Mesenteric fat pad (tissue), 1 donor: Measurements from ENCODE around the gene HLCS. TPM values are rescaled to one million over a fixed set of nuclear protein-coding genes. Genes with fewer than 3 reads are reported as not detected.

Experiments used
- DNase-seq: peaks from one replicate; pipeline ENCODE4 v3.0.0-alpha.2; 2020; ENCODE audit warnings: low spot score
- total RNA-seq: library from RNA; stranded (reverse); fragmentation: NEBNext Ultra II Directional; extraction: Animal tissue kit (Norgen Biotek cat#: 25700); gene quantifications from one replicate; pipeline ENCODE4 v1.2.1, GENCODE V29; 2021
- donor health status: DM: yes; HTN: yes; CAD: no.

Gene HLCS
- total RNA-seq, 1 donor from 2014 or later: 18.8 TPM

DNA sequence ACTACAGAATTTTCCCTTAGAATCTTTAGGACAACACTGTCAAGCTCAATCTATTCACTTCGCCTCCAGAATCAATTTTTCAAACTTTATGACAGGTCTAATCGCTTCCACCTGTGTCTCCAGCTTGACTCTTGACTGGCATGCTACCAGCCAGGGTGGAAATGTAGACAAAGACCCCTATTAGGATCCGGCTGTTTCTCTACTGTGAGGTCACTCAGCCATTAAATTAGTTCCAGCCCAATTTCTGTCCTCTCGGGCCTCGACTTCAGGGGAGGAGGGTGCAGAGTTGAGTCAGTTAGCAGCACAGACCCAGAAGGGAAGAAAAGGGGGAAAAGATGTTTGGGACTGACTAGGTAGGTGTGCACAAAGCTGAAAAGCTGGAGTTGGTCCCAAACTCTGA lies 78.5 kb downstream of the HLCS start:
- no peak for DNase-seq

DNA sequence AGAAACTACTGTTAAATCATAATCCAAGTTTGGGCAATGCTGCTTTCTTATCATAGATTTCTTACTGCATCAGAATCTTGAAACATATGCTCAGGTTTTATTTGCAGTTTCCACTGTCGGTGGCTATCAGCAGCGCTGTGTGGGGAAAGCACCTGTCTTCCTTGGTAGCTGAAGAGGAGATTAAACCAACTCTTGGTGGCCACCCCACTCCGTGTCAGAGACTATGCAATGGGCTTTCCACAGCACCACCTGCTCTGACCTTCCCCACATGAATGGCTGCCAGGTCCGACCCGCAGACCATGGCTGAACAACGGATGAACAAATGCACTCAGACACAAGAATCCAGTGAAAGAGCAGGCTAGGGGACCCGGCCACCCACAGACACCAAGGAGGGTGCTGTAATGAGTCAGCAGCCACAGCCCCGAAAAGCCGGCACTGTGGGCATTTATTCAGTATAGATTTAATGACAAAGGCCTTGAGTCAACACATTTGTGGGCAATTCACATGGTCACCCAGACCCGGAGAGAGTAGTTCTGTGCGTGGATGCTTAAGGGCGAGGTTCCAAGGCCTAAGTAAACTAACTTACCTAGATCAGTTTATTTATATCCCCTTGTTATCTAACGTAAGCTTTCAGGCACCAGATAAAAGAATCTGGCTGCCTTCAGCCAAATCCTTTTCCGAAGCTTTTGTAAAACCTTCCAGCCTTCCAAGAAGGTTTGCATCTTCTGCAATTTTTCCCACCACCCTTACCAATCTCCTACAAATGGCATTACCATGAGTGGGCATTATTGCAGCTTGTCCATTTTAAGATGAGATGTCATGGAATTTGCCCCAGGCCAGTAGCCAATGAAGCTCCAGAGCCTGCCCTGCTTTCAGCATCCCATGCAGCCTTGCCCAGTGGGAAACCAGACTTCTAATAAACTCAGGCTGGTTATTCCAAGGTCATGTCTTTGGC lies 82.7 kb downstream of the HLCS start:
- DNase-seq: no peak

DNA sequence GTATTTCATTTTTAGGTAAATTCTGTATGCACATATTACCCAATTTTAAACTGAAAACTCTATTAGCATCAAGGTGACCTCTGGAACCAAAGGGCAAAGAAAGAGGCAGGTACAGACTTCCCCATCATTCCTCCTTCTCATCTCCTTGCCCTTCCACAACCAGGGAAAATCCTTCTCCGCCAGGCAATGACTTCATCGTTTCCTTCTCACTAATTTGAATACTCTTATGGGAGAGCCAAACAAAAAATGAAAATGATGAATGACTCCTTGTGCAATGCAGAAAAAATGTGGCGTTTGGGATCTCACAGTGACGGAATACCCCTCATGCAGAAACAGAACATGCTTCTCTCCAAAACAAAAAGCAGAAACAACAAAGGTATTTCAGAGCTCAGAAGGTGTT lies 83.7 kb downstream of the HLCS start:
- DNase-seq: no peak

DNA sequence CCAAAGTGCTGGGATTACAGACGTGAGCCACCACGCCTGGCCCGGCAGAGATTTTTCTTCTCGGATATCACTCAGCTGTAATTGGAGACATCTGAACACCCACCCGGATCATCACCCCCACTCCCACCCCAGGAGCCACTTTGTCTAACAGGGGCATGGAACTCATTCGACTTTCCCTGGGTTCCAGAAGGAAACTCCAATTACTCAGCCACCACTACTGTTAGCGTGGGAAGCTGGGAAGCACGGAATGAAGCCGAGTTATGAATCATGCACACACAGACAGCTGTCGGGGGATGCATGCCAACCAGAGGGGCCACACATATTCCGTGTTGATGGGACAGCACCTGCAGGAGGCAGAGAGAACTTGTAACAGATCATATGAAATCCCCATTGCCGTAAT lies 85.2 kb downstream of the HLCS start:
- DNase-seq: no peak

DNA sequence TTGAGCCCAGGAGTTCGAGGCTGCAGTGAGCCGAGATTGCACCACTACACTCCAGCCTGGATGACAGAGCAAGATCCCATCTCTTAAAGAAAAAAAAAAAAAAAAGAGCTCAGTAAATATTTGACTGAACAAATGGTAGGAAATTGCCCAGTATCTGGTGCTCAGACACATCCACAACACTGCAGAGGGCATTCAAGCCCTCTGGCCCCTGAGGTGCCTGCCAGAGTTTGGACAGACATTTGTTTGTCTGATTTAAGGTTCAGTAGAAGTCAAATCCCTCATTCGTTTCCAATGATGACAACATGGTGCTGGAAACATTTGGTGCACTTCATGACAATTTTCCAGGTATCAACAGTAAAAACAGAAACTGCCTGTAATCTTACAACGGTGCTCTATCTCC lies 86.6 kb downstream of the HLCS start:
- DNase-seq: no peak

DNA sequence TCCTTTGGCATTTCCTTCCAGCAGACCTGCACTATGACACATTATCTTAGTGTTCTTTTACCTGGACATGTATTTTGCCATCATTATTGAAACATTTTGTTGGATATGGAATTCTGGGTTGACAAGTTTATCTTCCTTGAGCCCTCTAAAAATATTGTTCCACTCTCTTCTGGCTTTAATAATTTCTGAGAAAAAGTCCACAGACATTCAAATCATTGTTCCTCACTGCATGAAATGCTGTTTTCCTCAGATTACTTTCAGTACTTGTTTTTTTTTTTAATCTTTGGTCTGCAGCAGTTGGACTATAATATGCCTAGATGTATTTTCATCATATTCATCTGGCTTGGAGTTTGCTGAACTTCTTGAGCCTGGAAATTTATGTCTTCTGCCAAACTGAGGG lies 88.7 kb downstream of the HLCS start:
- DNase-seq: no peak

DNA sequence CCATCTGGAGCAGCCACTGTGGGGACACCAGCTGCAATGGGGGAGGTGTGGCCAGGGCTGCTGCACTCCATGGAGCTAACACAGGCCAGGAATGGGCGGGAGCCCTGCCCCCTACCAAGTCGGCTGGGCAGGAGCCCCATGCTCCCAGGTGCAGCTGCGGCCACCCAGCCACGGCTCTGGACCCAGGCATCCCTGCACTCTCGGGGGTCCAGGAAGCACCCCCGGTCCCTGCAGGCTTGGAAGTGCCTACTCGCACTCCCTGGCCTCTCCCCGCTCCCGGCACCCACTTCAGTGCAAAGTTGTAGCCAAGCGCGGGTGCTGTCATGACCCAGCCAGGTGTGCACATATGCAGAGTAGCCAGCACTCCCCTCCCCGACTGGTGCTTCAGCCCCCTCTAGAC lies 91.8 kb downstream of the HLCS start:
- DNase-seq: no peak

DNA sequence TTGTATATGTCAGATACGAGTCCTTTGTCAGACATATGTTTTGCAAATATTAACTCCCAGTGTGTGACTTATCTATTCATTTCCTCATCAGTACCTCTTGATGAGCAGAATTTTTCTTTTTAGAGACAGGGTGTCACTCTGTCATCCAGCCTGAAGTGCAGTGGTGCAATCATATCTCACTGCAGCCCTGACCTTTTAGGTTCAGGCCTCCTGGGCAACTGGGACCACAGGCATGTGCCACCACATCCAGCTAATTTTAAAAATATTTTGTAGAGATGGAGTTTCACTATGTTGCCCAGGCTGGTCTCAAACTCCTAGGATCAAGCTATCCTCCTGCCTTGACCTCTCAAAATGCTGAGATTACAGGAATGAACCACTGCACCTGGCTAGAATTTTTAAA lies 93.0 kb downstream of the HLCS start:
- DNase-seq: no peak

DNA sequence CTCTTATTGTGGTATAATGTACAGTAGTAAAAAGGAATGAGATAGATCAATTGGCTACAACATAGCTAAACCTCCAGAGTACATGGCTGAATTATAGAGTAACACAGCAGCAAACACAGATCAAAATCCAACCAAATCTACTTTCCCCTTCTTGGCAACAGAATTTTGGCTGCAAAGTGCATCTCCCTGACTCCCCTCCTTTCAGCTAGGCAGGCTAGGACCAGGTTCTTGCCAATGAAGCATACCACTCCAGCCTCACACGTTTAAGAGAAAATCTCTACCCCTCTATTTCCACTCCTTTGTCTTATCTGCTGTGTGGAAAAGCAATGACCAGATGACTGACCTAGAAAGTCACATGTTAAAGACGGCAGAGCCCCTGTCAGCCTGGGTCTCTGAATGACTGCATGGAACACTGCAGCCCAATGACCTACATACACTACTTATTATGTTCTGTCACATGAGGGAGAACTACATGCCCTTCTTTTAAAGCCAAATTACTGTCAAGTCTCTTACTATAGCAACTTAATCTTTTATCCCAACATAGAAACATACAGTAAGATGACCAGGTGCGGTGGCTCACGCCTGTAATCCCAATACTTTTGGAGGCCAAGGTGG lies 99.1 kb downstream of the HLCS start:
- DNase-seq: no peak

DNA sequence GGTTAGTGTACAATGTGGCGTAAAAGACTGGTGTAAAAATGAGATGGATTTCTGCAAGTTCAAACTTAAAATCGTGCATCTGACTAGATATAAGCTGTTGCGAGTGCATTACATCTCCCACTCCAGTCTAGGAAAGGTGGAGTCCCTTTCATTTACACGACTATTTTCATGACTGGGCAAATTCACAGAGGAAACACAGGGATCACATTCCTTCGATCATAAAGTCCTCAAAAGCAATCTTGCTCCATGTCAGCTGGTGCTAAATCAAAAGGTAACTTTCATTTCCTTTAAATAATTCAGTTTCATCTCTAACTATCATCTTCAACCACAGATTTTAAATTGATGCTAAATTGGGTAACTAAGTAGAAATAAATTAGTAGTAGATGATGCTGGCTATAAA lies 100.0 kb downstream of the HLCS start:
- DNase-seq: no peak

DNA sequence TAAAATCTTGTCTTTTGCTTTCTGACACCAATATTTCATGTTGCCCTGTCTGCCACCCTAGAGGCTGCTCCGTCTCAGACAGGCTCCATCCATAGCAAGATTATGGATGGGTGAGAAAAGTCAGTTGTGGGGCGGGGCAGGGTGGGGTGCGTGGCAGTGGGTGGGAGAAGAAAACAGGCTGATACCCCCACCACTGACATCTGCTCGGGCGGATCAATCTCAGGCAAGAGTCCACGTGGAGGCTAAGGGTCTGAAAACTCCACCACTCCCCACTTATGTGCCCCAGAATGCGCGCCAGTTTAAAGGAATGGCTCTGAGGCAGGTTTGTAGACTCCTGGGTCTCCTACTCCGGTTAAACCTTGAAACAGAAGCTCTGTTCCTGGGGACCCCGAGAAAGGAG lies 101.5 kb downstream of the HLCS start:
- DNase-seq: no peak

DNA sequence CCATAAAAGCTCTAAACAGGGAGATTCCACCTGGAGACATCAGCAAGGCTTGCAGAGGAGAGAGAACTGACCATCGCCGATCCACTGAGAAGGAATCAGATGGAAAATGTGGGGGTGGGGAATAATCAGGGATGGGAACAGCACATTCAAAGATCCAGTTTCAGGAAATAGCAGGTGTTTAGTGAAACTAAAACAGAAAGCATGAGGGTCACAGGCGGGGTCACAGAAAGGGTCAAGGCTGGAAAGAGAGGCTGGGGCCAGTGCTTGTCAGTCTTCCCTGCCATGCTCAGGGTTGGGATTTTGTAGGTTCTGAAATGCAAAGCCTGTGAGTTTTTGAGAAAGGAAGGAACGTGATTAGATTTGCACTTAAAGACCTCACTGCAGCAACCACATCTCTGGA lies 103.2 kb downstream of the HLCS start:
- no peak for DNase-seq

DNA sequence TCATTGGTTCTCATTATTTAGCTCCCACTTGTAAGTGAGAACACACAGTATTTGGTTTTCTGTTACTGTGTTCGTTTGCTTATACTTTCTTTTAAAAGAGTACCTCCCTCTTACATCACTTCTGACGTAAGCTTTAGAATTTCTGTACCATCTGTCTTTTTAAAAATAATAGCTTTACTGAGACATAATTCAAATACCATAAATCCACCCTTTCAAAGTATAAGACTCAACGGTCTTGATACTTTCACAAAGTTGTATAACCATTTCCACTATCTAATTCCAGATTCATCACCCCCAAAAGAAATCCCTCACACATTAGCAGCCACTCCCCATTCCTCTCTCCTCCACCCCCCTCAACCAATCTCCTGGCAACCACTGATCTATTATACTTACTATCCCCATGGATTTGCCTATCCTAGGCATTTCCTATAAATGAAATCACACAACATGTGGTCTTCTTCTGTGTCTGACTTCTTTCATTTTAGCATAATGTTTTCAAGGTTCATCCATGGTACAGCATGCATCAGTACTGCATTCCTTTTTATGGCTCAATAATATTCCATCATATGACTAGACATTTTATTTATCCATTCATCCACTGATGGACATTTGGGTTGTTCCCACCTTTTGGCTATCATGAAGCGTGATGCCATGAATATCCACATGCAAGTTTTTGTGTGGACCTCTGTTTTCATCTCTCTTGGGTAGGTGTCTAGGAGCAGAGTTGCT lies 104.7 kb downstream of the HLCS start:
- no peak for DNase-seq

DNA sequence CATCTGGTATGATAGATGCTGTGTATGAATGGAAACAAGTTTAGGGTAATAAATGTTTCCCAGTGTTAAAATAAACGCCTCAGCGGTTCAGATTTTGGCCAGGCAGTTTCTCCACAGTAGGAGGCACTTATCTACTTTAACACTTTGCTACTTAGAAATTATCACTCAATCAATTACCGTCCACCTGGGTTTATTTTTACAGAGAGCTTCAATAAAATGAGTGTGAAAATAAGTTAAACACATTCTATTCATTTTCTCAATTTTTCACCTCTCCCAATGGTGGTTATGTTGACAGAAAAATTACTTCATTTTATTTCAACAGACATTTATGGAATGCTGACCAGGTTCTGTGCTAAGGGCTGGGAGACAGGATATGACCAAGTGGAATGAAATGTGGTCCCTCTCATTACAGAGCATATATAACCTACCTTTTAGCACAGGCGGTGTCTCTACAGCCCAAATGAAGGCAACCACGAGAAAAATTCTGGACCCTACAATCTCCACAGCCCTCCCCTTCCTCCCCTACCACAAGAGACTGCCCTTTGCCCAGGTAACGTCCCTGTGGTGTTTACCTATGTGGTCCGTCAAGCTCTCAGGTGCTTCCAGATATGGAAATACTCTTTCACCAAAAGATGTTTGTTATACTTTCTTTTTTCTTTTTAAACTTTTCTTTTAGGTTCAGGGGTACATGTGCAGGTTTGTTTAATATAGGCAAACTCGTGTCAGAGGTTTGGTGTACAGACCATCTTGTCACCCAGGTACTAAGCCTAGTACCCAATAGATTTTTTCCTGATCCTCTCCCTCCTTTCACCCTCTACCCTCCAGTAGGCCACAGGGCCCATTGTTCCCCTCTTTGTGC lies 105.5 kb downstream of the HLCS start:
- DNase-seq: no peak

DNA sequence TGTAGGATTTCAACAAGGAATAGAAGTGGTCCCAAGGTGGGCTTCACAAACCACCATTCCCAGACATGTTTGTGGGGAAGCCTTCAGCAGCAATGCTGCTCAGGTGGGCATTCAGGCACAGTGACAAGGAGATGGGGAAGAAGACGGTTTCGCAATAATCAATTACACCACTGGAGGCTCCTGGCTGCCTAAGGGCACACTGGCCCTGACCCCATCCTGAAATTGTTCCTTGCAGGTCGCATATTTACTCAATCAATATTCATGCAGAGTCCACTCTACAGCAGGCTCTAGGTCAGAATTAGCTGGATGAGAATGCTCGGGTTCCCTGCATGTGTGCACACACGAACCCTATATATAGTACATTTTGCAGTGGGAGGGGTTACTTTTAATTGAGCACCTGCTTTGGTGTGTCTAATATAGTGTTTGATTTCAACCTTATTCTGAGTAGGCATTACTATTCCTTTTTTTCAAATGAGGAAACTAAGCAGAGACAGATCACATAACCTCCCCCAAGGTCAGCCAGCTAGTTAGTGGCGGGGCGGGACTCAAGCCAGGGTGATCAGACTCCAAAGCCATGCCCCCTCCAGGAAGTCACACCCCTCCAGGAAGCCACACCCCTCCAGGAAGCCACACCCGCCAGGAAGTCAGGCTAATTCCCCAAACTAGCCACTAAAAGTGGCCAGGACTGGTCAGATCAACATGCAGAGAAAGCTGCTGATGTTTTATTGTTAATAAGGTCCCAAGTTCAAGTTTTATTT lies 106.5 kb downstream of the HLCS start:
- no peak for DNase-seq

DNA sequence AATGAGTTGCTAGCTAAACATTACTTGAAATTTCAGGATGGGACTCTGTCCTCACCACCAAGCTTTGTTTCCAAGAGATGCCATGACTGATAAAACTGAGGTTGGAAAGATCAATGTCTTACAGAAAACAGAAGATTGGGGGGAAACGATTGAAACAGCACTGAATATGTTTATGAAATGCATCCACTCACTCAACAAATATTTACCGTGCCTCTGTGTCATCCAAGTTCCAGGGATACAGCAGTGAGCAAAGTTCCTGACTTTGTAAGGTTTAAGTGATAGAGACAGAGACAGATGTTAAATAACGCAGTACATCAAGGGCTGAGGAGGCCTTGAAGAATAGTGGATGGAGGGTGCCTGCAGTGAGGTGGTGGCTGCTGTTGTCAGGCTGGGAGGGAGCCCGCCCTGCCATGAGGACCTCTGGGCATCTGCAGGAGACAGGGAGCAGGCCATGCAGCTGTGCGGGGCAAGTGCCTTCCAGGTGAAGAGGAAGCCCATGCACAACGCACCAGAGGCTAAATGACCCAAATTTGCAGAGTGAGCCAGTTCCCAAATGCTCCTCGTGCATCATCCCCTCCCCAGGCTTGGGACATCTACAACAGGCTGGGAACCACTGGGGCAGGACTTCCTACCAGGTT lies 108.0 kb downstream of the HLCS start:
- DNase-seq: no peak

DNA sequence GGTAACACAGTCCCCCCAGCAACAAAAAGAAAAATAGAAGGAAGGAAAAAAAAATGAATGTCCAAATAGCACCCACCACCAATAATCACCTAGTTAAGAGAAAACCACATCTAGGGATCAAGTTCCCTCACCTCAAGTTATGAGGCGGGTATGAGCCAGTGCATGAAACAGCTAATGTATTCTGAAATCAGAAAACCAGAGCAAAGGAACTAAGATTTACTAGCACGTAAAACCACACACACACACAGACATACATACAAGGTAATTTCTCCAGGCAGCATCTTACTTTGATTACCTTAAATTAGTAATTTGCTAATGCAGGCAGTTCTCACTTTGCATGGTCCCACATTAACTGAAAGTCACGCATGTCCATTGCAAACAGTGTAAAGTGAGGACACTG lies 109.8 kb downstream of the HLCS start:
- DNase-seq: no peak

DNA sequence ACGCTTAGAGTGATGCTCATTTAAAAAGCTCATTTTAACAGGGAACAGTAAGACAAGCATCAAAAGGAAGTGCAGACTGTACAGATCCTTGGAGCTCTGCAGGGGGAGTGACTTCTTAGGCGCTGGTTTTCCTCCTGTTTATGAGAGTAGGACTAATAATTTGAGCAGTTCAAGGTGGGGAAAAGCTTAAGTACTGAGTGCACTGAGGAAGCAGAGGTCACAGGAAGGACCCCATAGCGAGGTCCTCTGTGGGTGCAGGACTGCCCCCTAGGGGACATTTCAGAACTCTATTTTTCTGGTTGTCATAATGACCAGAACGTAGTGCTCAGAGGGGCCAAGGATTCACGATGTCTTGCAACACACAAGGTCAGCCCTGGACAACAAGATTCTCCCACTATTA lies 112.1 kb downstream of the HLCS start:
- DNase-seq: no peak

DNA sequence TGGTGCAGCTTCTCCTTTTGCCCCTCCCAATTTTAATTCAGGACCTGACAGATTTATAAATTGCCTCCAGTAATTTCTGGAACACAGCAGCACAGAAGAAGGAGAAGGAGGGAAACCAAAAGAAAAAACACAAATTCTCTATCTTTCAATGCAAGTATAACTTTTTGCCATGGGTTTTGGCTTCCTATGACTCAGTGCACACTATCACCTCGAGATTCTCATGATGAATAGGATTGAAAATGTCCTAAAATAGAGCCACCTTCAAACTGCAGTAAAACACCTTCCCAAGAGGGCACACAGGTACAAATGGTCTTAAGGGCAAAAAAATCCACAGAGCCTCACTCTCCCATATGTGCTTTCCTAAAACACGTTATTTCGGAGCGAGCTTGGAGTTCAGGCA lies 113.6 kb downstream of the HLCS start:
- no peak for DNase-seq

DNA sequence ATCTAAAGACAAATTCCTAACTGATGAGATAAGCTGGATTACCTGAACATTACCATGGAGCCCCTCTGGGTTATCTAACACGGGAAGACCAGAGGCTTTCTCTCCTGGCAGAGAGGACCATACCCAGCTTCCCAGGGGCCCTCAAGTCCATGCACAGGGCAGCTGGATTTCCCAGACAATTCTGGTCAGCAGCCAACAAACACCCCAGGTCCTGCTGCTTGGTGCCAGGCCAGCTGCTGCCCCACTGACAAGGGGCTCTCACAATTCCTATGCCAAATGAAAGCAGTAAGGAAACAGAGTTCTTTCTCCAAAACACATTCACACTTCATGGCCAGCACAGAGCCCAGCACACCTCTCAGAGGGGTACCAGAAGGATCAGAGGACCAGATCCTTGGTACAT lies 114.2 kb downstream of the HLCS start:
- no peak for DNase-seq
